Esophagus muscularis mucosa (tissue), 4 donors: ENCODE results near the gene ST3GAL3. TPM values are rescaled to one million over a fixed set of nuclear protein-coding genes. Genes with fewer than 3 reads are reported as not detected.

Experiments used
- DNase-seq: peaks from one replicate; pipeline ENCODE4 v3.0.0-alpha.2; 2017; ENCODE audit errors: extremely low spot score
- H3K27ac ChIP-seq, 4 donors: fragments of 200-600 bp; sonication (generic); replicated peaks in 1 of 4; 1 replicate in 3 of 4; 2 replicates in 1 of 4; pipeline ENCODE4 v1.5.1; 2016 to 2019; ENCODE audit warnings: mild to moderate bottlenecking in 1 of 4
- H3K27me3 ChIP-seq, 4 donors: fragments of 200-600 bp; sonication (generic); one replicate each; pipeline versions ENCODE4 v1.5.1 to v1.6.0; 2016 to 2019
- H3K36me3 ChIP-seq, 4 donors: fragments of 200-600 bp; sonication (generic); one replicate each; pipeline ENCODE4 v1.5.1; 2016 to 2019
- H3K4me1 ChIP-seq, 4 donors: fragments of 200-600 bp; sonication (generic); one replicate each; pipeline ENCODE4 v1.5.1; 2016 to 2019
- H3K4me3 ChIP-seq, 4 donors: fragments of 200-600 bp; sonication (generic); 1 replicate in 2 of 4; 2 replicates in 2 of 4; pipeline ENCODE4 v1.5.1; 2016 to 2019; ENCODE audit warnings: mild to moderate bottlenecking in 4 of 4, moderate library complexity in 1 of 4
- H3K9me3 ChIP-seq, 4 donors: fragments of 200-600 bp; sonication (generic); 1 replicate in 3 of 4; 2 replicates in 1 of 4; pipeline ENCODE4 v1.5.1; 2016 to 2019
- CTCF ChIP-seq, 3 experiments: fragments of 200-600 bp in 2 of 3; fragments of 450-650 bp in 1 of 3; sonication (generic) in 2 of 3; IDR thresholded peaks; one replicate each; pipeline ENCODE4 v1.5.1; 2017 to 2019; ENCODE audit warnings: antibody characterized with exemption in 3 of 3, mild to moderate bottlenecking in 2 of 3, moderate library complexity in 1 of 3
- EP300 ChIP-seq: sonication (generic); formaldehyde crosslinking; IDR thresholded peaks from one replicate; pipeline ENCODE4 v1.6.1; 2017; ENCODE audit warnings: antibody characterized with exemption
- POLR2A ChIP-seq: fragments of 450-650 bp; IDR thresholded peaks from one replicate; pipeline ENCODE4 v1.6.1; 2017; ENCODE audit warnings: antibody characterized with exemption, moderate library complexity, mild to moderate bottlenecking, low read depth
- POLR2AphosphoS5 ChIP-seq, 2 donors: sonication (generic); formaldehyde crosslinking; IDR thresholded peaks; one replicate each; pipeline ENCODE4 v1.6.1; 2017; ENCODE audit warnings: antibody characterized with exemption in 2 of 2
- WGBS: methylation state at CpG from one replicate; pipeline ENCODE4 v1.1.5; 2018; 5-methylcytosine and 5-hydroxymethylcytosine counted together
- intact Hi-C: fragments of 100-400 bp; cut with DNase I; formaldehyde crosslinking; loops from one replicate; pipeline ENCODE4 v1.15.1; 2023
- total RNA-seq, 4 donors: library from RNA; depleted of rRNA; stranded (reverse); fragments of >200 nt; gene quantifications; one replicate each; pipeline versions ENCODE4 v1.1.0 to v1.2.1, GENCODE V29; 2016

Gene ST3GAL3
- total RNA-seq, 4 donors from 2014 or later = 23.3 to 37.1 (median 30.1) TPM

- H3K4me1 ChIP-seq = peaks cover 13 to 47% (median 23%) of the 10 kb centered on the region in 4 donors
- no peak overlapping the region for H3K27ac ChIP-seq
- H3K27me3 ChIP-seq = no peaks in the 10 kb centered on the region
- H3K9me3 ChIP-seq = no peaks in the 10 kb centered on the region
- DNase-seq = no peak
- intact Hi-C loops = no loop called here
- 69% methylated on average over 8 of the region's 8 CpGs for WGBS
- H3K36me3 ChIP-seq = peaks cover 17 to 42% (median 36%) of the 10 kb centered on the region in 4 donors
- no peak overlapping the region for H3K4me3 ChIP-seq
- TF ChIP-seq EP300 (no peak), POLR2AphosphoS5 (IDR thresholded peaks at IDR 0.05) (no peak), POLR2A (no peak), CTCF (IDR thresholded peaks at IDR 0.05) (no peak)
Observed at GRCh38 chr1:43952731-43953346, 245.5 kb downstream of the ST3GAL3 start.

- WGBS = 84% methylated on average over 3 of the region's 3 CpGs
- intact Hi-C loops = no loop called here
- H3K36me3 ChIP-seq = peaks cover 22 to 47% (median 41%) of the 10 kb centered on the region in 4 donors
- no peak for DNase-seq
- H3K9me3 ChIP-seq = no peaks in the 10 kb centered on the region
- H3K27me3 ChIP-seq = no peaks in the 10 kb centered on the region
- H3K27ac ChIP-seq = no peak overlapping the region
- TF ChIP-seq EP300 (no peak), CTCF (IDR thresholded peaks at IDR 0.05) (no peak), POLR2AphosphoS5 (IDR thresholded peaks at IDR 0.05) (no peak), POLR2A (no peak)
- peaks cover 7 to 41% (median 17%) of the 10 kb centered on the region in 4 donors for H3K4me1 ChIP-seq
- H3K4me3 ChIP-seq = no peak overlapping the region
Observed at GRCh38 chr1:43953361-43953760, 246.0 kb downstream of the ST3GAL3 start.

- TF ChIP-seq POLR2AphosphoS5 (IDR thresholded peaks at IDR 0.05) = no peak
- TF ChIP-seq POLR2A = no peak
- TF ChIP-seq CTCF (IDR thresholded peaks at IDR 0.05) = no peak
- no peak for TF ChIP-seq EP300
- H3K9me3 ChIP-seq = no peaks in the 10 kb centered on the region
- intact Hi-C loops = no loop called here
- H3K4me1 ChIP-seq = peaks cover under 1 to 35% (median 11%) of the 10 kb centered on the region in 4 donors
- H3K4me3 ChIP-seq = no peak overlapping the region
- peaks cover 23 to 54% (median 48%) of the 10 kb centered on the region in 4 donors for H3K36me3 ChIP-seq
- no peak overlapping the region for H3K27ac ChIP-seq
- no peak for DNase-seq
- WGBS = 82% methylated on average over 5 of the region's 5 CpGs
- H3K27me3 ChIP-seq = no peaks in the 10 kb centered on the region
Observed at GRCh38 chr1:43954036-43954435, 246.7 kb downstream of the ST3GAL3 start.

- peaks cover 23 to 58% (median 53%) of the 10 kb centered on the region in 4 donors for H3K36me3 ChIP-seq
- no peak for DNase-seq
- 97% methylated on average over 4 of the region's 8 CpGs for WGBS
- no peaks in the 10 kb centered on the region for H3K27me3 ChIP-seq
- no peaks in the 10 kb centered on the region for H3K9me3 ChIP-seq
- intact Hi-C loops = no loop called here
- peaks cover 0 to 22% (median 2%) of the 10 kb centered on the region in 4 donors for H3K4me1 ChIP-seq
- H3K27ac ChIP-seq = no peak overlapping the region
- no peak for TF ChIP-seq CTCF (IDR thresholded peaks at IDR 0.05)
- no peak for TF ChIP-seq POLR2A
- TF ChIP-seq EP300 = no peak
- no peak overlapping the region for H3K4me3 ChIP-seq
Observed at GRCh38 chr1:43956234-43956633, 248.9 kb downstream of the ST3GAL3 start.
